Stimulated activated CD4-positive, alpha-beta T cell treated with anti-CD3 and anti-CD28 coated beads, Interleukin-2, amount 100 ng/mL, for 4 hours (primary cell): ENCODE results near the gene DLEU7.

Experiments
- DNase-seq: peaks from one replicate; pipeline ENCODE4 v3.0.0-alpha.2; 2020; ENCODE audit warnings: low read depth

DLEU7 gene

GRCh38 chr13:50842251-50842989 lies 1.1 kb downstream of the DLEU7 start:
- no peak for DNase-seq

- DNase-seq, result no peak
Observed at GRCh38 chr13:50841786-50842185, 1.7 kb downstream of the DLEU7 start.

- no peak for DNase-seq
Observed at GRCh38 chr13:50840284-50840683, 3.2 kb downstream of the DLEU7 start.

GRCh38 chr13:50839828-50840227 lies 3.7 kb downstream of the DLEU7 start:
- no peak for DNase-seq

GRCh38 chr13:50838701-50839100 lies 4.8 kb downstream of the DLEU7 start:
- no peak for DNase-seq

GRCh38 chr13:50838031-50838430 lies 5.5 kb downstream of the DLEU7 start:
- no peak for DNase-seq

- DNase-seq, result no peak
Observed at GRCh38 chr13:50831512-50831911, 12.0 kb downstream of the DLEU7 start.

- DNase-seq, result no peak
Observed at GRCh38 chr13:50829896-50830295, 13.6 kb downstream of the DLEU7 start.

- DNase-seq, result no peak
Observed at GRCh38 chr13:50829226-50829625, 14.3 kb downstream of the DLEU7 start.

GRCh38 chr13:50826035-50826434 lies 17.5 kb downstream of the DLEU7 start:
- DNase-seq, result no peak

- no peak for DNase-seq
Observed at GRCh38 chr13:50812242-50812641, 31.2 kb downstream of the DLEU7 start.

- no peak for DNase-seq
Observed at GRCh38 chr13:50810998-50811397, 32.5 kb downstream of the DLEU7 start.

- no peak for DNase-seq
Observed at GRCh38 chr13:50810468-50810867, 33.0 kb downstream of the DLEU7 start.

- DNase-seq, result no peak
Observed at GRCh38 chr13:50809133-50810090, 34.1 kb downstream of the DLEU7 start.

GRCh38 chr13:50805805-50806204 lies 37.7 kb downstream of the DLEU7 start:
- DNase-seq, result no peak

GRCh38 chr13:50801087-50801931 lies 42.2 kb downstream of the DLEU7 start:
- DNase-seq, result peak; percentile 49

GRCh38 chr13:50800091-50800739 lies 43.3 kb downstream of the DLEU7 start:
- DNase-seq, result no peak

- no peak for DNase-seq
Observed at GRCh38 chr13:50798923-50799322, 44.6 kb downstream of the DLEU7 start.

- no peak for DNase-seq
Observed at GRCh38 chr13:50797091-50797490, 46.4 kb downstream of the DLEU7 start.

GRCh38 chr13:50796463-50796862 lies 47.0 kb downstream of the DLEU7 start:
- no peak for DNase-seq

GRCh38 chr13:50794226-50794625 lies 49.3 kb downstream of the DLEU7 start:
- DNase-seq, result no peak

- DNase-seq, result no peak
Observed at GRCh38 chr13:50793026-50793425, 50.5 kb downstream of the DLEU7 start.
